ENCODE data around the gene ZNF423. TPM values are rescaled to one million over a fixed set of nuclear protein-coding genes. Genes with fewer than 3 reads are reported as not detected.
"Not testable (repeated sequence)": the region's sequence is repeated elsewhere in the genome, so short reads cannot be mapped to it uniquely, and the experiment has no call there.

Gene ZNF423
- total RNA-seq, 2 experiments from 2014 or later, result not detected

DNA sequence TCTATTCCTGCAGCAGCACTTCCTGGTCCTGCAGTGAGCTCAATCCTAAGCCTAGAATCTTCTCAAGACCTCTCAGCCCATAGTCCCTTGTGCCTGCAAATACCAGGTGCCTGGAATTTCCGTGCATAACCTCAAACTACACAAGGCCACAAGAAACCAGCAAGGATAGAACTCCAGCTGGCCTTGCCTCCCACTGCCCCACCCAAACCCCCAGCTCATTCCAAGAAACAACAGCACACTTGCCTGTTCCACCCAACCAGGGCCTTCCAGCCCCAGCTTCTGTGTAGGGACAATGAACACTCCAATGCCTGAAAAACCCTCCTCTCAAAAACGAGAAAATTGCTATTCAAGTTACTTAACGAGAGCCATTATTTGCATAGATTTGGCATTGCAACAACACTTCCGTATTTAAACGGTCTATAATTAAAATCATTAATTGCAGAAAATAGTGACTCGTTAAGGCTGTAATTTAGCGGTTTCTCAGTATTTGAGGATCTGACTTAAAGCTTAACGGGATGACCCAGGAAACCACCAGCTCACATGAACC lies 335.3 kb downstream of the ZNF423 start:
- ChIA-PET POLR2A (no interaction called here), CTCF (no interaction called here)

DNA sequence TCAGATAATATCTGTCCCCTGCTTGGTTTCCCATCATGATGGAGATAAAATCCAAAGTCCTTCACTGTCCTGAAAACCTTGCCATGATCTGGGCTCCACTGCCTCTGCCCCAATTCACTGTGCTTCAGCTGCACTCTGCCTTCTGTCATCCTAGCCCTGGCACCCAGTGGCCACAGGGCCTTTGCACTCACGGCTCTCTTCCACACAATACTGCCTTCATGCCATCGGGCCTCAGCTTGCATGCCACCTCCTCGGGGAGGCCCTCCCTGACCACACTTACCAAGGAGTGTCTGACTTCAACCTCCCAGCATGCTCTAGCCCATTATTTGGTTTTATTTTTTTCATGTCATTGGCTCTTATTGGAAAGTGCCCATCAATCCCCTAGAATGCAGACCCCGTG lies 336.2 kb downstream of the ZNF423 start:
- CTCF ChIA-PET, result no interaction called here
- POLR2A ChIA-PET, result no interaction called here

DNA sequence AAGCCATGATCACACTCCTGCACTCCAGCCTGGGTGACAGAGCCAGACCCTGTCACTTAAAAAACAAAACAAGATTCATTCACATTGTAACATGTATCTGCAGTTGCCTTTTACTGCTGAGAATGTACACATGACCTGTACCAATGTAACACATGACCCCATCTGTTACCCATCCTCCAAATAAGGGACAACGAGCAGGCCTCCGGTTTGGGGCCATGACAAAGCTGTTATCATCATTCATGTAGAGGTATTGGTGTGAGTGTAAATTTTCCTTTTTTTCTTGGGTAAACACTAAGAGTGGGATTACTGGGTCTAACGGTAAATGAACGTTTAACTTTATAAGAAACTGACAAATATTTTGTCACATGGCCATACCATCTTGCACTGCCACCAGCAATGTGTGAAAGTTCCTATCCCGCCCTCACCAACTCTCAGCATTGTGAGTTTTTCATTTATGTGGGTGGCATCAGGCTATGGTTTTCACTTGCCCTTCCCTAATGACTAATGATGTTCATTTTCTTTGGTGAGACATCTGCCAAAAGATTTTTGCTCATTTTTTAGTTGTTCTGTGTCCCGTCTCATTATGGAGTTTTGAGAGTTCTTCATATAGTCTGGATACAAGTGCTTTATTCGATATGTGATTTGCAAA lies 336.8 kb downstream of the ZNF423 start:
- ChIA-PET POLR2A (no interaction called here), CTCF (no interaction called here)

DNA sequence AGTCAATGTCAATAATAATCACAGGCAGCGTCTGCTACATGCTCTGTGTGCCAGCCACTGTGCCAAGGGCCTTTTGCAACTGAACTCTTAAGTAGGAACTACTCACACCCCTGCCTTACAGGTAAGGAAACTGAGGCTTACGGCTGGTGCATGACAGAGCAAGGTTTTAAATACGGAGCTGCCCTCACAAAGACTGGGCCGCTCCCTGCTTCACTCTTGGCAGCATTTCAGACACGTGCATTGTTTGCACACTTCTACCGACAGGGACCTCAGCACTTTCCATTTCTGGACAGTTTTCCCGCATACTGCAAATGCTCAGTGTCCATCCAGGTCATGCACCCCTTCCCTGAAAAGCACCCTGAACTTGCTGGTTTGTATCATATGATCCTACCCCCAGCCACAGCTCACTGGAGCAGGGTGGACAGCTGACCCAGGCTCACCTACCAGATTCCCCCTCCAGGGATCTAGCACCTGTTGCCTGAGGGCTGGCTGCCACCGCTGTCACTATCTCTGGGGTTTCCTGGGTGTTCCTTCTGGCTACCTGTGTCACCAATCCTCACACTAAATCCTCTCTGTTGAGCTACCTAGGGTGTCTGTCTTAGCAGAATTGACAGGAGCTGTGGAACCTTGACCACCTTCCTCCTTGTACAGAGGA lies 339.4 kb downstream of the ZNF423 start:
- CTCF ChIA-PET, result no interaction called here
- POLR2A ChIA-PET, result no interaction called here

DNA sequence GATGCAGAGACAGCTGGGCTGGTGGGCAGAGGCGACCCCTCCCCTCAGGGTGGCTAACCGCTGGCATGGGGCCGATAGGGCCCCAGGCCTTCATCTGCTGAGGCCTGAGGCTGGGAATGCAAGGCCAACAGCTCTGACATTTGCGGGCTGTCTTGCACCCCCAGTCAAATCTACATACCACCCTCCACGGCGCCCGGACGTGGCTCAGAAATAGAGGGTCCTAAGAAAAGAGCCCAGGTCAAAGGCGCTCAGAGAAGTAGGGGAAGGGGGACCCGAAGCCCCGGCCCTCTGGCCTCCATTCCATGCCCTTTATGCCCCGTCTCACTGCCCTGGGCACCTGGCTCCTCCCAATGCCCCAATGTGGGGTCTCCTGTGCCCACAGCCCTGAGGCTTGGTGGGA lies 340.1 kb downstream of the ZNF423 start:
- POLR2A ChIA-PET, result no interaction called here
- CTCF ChIA-PET, result no interaction called here

DNA sequence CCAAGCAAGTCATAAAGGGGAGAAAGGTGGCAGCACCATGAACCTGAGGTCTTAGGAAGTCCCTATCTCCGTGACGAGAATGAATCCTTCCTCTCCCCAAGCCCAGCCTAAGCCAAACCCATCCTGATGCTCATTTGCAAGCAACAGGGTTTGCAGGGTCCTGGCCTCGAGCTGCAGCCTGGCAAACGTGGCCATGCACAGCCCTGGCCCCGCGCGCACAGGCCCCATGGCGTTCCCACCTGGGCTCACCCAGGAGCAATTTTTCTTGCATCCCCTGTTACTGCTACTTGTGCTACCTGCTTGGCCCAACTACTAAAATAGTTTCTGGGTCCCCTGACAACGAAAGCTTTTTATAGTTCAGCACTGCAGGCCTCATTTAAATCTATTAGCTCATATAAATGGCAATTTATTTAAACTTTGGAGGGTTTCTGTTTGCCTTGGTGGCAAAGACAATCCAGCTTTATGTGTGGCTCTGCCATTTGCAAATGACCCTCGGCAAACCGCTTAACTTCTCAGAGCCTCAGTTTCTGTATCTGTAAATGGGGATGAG lies 340.8 kb downstream of the ZNF423 start:
- ChIA-PET CTCF (no interaction called here), POLR2A (no interaction called here)

DNA sequence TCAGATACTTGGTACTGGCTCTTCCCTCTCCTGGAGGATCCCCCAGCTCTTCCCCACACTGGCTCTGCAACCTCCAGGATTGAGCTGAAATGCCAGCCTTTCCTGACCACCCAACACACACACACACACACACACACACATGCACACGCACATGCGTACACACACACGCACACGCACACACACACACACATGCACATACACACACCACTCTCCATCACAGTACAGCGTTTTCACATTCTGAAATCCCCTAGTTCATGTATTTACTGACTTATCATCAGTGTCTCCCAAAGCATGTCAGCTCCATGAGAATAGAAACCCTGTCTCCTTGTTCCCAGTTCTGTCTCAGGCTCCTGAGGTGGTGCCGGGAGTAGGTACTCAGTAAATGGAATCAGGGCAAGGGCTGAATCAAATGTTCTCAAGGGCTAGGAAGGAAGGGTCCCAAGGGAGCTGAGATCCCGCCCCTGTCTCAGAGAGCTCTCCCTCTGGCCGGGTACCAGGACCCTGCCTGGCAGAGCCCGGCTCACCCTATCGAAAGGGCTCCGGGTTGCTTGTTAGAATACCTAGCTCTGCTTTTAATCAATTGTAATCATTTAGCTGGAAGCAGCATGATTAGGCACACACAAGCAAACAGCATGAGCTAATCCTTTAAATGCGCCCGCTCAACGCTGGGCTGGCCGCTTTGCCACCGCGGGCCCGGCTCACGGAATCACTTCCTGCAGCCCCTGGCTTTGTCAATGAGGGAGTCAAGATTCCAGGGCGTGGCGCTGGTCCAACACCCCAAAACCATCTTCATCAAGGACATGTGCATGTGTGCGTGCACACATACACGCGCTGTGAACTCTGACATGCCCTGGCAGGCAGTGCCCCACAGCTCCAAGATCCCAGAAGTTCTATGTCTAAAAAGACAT lies 341.6 kb downstream of the ZNF423 start:
- ChIA-PET POLR2A (no interaction called here), CTCF (no interaction called here)

DNA sequence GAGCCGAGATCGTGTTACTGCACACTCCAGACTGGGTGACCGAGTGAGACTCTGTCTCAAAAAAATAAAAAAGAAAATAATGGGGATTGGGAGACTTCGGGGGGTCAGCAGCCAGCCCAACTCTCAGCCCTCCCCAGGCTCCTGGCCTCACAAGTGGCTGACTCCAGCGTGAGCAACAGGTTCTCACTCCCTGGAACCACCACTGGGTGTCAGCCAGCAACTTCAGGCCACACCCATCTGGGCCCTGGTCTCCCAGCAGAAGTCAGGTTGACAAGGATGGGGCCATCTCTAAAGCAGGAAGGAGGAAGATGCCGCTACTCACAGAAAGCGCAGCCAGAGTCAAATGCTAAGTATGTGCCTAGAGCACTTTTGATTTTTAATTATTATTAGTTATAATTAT lies 342.9 kb downstream of the ZNF423 start:
- POLR2A ChIA-PET, result no interaction called here
- CTCF ChIA-PET, result no interaction called here

DNA sequence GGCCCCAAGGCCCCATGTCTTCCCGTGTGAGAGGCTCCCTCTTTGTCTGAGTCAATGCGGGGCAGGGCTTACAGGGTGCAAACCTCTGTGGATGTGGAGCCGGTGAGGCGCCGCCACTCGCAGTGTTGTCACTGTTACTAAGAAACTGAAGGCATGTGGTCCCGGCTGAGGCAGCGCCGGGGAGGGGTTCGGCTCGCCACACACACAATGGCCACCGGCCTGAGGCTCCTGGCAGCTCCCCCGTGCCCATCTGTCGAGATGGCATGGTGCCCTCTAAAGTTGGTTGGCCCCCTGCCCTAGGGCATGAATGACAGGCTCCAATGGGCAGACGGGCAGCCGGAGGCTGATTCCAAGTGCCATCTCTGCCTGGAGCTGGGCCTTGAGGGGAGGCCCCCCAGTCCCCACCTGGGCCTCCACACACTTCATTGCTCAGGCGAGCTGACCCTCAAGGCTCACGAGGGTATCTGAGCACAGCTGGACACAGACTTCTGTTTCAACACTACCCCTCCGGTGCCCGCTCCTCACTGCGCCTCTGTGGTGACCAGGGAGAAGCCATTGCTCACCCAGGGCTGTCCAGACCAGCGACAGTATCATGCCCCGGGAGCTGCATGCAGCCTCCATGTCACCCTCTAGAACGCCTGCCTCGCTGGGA lies 345.1 kb downstream of the ZNF423 start:
- ChIA-PET CTCF (no interaction called here), POLR2A (no interaction called here)

DNA sequence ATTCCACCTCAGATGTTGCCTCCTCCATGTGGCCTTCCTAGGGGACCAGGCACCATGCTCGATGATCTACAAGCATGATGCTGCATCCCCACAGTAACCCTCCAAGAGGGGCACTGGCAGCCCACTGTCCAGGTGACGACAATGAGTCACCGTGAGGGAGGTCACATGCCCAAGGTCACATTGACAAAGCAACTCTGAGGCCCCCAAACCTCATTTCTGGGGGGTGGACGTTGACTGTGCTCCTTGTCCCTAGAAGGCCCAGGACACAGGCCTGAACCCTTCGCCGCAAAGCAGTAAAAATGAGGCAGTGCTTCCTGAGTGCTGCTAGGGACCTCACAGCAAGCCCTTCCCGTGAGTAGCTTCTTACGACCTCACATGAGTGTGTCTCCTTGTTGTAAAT lies 345.8 kb downstream of the ZNF423 start:
- POLR2A ChIA-PET, result no interaction called here
- CTCF ChIA-PET, result no interaction called here

DNA sequence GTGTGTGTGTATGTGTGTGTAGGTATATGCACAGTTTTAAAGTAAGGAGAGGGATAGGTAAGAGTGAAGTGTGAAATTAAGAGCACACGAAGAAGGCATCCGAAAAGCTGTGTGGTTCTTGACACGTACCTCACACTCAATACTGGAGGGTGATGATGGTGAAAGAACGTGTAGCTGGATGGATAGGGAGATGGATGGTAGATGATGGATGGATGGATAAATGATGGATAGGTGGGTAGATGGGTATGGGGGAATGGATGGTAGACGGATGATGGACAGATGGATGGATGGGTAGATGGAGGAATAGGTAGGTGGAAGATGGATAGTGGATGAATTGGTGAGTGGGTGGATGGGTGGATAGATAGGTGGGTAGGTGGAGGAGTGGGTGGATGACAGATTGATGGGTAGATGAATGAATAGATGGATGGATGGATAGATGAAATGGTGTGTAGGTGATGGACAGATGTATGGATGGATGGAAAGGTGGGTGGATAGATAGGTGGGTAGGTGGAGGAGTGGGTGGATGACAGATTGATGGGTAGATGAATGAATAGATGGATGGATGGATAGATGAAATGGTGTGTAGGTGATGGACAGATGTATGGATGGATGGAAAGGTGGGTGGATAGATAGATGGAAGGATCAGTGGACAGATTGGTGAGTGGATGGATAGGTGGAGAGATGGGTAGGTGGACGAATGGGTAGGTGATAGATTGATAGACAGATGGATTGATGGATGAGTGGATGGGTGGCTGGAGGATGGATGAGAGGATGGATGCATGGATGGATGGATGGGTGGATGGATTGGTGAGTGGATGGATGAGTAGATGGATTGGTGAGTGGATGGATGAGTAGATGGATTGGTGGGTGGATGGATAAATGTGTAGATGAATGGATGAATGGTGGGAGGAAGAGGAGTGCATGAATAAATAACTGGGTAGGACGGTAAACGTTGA lies 349.6 kb downstream of the ZNF423 start:
- POLR2A ChIA-PET, result not testable (repeated sequence)
- CTCF ChIA-PET, result interaction anchor here (0.7 kb wide), 1 partner anchor 704 kb away, joined by 3 read pairs; no protein-coding TSS in a partner anchor

DNA sequence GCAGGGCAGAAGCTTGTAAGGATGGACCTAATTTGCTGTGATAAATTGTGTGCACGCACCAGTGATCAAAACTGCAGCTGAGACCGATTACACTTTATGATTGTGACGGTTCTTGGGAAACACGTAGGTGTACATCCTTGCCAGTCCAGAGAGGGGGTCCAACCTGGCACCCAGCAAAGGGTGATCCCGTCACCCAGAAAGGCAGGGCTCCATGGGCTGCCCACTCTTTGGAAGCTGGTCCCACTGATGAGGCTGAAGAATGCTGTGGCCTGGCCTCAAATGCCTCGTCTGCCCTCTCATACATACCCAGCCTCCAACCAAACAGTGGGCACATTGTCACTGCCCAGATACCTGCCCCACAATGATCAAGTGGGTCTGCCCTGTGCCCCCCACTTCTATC lies 350.4 kb downstream of the ZNF423 start:
- ChIA-PET POLR2A (no interaction called here), CTCF (interaction anchor here (0.7 kb wide), 1 partner anchor 705 kb away, joined by 3 read pairs; no protein-coding TSS in a partner anchor)

DNA sequence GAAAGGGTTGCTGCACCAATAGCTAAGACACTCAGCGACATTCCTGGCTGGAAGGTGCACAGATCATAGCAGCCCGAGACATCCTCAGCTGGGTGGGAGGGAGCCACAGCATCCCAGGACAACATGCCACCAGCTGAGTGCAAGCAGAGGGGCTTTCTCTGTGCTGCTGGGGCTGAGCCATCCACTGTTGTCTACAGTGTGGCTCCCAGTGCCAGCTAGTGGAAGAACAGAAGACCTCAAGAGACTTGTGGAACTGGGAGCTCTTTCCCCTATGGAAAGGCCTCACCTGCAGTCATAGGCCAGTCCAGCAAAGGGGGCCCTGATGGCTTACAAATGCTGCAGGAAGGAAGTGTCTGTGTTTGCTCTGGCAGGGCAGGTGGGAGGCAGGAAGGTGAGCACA lies 351.3 kb downstream of the ZNF423 start:
- POLR2A ChIA-PET, result no interaction called here
- CTCF ChIA-PET, result no interaction called here

DNA sequence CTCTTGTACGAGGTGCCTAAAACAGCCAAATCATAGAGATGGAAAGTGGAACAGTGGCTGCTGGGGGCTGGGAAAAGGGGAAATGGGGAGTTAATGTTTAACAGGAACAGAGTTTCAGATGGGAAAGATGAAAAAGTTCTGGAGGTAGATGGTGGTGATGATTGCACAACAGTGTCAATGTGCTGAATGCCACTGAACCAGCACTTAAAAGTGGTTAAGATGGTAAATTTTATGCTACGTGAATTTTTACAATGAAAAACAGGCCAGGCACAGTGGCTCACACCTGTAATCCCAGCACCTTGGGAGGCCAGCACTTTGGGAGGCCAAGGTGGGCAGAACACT lies 351.9 kb downstream of the ZNF423 start:
- CTCF ChIA-PET, result no interaction called here
- POLR2A ChIA-PET, result no interaction called here

DNA sequence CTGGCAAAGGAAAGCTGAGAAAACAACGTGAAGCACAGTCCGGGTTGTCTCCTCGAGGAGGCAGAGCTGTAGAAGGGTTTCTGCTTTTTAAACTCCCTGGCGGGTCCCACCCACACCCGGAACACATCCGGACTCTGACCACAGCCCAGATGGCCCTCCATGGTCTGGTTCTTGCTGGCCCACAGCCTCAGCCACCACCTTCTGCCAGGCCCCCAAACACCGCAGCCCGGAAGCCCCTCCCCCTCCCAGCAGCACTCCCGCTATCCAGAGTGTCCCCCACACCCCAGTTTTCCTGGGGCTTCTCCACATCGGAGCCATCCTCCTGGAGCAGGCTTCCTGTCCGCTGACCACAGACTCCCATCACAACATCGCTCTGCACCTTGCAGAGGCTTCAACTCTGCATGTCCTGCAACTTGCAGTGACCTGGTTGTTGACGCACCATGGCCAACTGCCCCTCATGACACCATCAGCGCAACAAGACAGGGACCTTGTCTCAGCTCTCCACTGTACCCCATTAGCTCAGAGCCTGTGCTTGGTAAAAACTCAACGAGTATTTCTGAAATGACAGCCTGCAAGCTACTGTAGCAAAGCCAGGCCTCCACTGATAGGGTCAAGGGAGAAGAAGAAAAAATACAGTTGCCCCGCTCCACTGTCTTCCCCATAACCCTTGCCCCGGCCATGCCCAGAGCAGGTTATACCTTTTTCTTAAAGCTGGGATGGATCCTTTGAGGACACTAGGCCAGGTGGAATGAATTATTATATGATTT lies 352.5 kb downstream of the ZNF423 start:
- CTCF ChIA-PET, result no interaction called here

DNA sequence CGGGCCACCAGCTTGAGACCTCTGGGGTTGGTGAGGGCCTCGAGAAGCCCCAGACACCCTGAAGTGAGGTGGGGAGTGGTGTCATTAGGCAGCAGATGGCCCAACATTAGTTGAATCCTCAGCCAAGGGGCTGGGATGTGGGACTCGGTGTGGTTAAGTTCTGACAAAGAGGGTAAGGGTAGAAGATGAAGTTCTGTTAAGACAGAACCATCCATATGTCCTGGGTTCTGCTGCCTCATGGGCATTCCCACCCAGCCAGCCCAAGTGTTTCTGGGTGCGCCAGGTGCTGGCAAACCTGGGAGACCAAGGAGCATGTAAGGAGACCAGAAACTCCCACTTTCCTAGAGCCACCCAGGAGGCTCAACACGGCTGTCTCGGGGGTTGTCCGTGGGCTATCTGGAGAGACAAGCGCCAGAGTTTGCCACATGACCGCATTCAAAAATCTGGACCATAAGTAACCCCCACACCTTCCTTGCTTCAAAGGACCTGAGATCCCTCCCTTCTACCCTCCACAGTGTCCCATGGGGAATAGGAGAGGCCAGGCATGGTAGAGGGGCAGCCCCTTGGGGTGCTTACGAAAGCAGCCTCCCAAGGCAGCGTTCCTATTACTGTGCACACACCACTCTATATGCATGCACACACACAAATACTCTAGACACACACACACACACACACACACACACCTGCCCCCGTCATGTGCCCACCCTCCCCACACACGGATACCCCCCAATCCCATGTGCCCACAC lies 353.6 kb downstream of the ZNF423 start:
- ChIA-PET CTCF (no interaction called here), POLR2A (no interaction called here)

More for the DNA sequence above, 352.5 kb downstream of the ZNF423 start:
- POLR2A ChIA-PET, result no interaction called here

DNA sequence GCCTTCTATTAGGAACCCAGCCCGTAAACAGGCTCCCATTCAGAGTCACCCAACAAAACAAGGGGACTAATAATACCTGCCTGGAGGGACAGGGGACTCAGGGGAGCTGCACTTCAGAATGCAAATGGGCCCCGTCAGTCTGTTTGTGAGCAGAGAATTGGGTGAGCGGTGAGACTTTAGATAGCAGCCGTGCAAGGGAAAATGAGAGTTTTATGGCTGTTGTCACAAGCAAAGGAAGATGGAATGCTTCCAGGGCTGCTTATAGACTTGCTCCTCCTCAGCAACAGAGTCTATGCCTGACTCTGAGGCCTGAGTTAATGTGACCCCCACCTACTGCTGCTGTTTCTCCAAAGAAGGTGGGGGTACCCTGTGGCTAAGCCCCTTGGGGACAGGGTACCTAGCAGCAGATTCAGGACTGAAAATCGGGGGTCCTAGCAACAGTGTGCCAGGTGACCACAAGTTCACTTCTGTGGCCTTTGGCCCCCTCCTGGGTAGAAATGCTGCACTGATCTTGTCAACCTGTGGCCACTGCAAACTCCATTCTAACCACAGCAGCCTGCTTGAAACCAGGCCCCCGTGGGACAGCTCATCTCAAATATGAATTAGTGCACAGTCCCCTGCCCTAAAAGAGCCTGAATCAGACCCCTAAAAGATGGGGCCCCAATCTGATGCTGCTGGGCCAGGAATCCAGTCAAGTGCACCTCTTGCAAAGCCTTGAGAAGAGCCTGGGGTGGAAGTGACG lies 355.9 kb downstream of the ZNF423 start:
- ChIA-PET POLR2A (no interaction called here), CTCF (no interaction called here)
